ENCODE data around the gene CTNND2.

Gene CTNND2

DNA sequence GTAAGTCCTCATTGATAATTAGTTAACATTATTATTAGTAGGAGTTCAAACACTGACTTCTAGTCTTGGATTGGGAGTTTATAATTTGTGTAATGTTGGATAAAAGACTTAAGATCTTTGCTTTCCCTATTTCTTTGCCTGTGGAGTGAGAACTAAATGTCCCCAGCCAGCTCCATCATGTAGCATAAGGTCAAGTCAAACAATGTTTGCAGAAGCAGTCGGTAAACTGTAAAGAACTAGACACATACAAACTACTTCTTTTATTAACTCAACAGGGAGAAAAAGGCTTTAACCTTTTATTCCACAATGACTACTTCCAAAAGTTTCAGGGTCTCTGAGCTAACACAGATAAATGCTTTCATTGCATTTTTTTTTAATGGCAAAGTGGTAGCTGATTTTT, 192.3 kb downstream of the CTNND2 start:
- no peaks in the 10 kb centered on the region for H3K4me1 ChIP-seq (ENCODE audit: control insufficient read depth in 1 of 2, insufficient read depth in 2 of 2, low read length in 2 of 2)
- H3K27me3 ChIP-seq (ENCODE audit: low read depth, low read length) = no peaks in the 10 kb centered on the region
- H3K27ac ChIP-seq (ENCODE audit: low read length) = no peak overlapping the region
- H3K9me3 ChIP-seq (ENCODE audit: control insufficient read depth in 1 of 2, low read length in 2 of 2) = no peaks in the 10 kb centered on the region
- no peaks in the 10 kb centered on the region for H3K36me3 ChIP-seq (ENCODE audit: control insufficient read depth in 1 of 2, insufficient read depth in 2 of 2, low read length in 2 of 2)
- H3K4me3 ChIP-seq (ENCODE audit: low read depth in 1 of 2, low read length in 2 of 2) = no peak overlapping the region

DNA sequence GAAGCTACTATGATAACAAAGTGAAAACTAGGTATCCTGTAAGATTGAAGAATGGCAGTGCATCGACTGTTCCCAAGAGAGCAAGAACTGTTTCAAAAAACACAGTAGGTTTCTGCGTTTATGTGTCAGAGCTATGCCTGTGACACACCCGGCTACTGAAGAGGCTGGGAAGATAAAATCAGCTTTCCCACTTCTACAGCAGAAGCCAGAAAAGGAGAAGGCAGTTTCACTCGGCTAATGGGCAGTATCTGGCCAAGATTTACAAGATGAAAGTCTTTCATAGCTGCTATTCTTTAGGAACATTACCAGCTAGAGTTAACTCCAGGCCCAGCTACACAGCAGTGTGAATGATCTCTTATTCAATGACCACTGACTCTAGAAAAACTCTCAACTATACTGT, 195.2 kb downstream of the CTNND2 start:
- Histone ChIP-seq H3K4me3 (ENCODE audit: low read depth in 1 of 2, low read length in 2 of 2) (no peak overlapping the region), H3K27me3 (ENCODE audit: low read depth, low read length) (no peaks in the 10 kb centered on the region), H3K9me3 (ENCODE audit: control insufficient read depth in 1 of 2, low read length in 2 of 2) (no peaks in the 10 kb centered on the region), H3K27ac (ENCODE audit: low read length) (no peak overlapping the region), H3K4me1 (ENCODE audit: control insufficient read depth in 1 of 2, insufficient read depth in 2 of 2, low read length in 2 of 2) (no peaks in the 10 kb centered on the region), H3K36me3 (ENCODE audit: control insufficient read depth in 1 of 2, insufficient read depth in 2 of 2, low read length in 2 of 2) (no peaks in the 10 kb centered on the region)

DNA sequence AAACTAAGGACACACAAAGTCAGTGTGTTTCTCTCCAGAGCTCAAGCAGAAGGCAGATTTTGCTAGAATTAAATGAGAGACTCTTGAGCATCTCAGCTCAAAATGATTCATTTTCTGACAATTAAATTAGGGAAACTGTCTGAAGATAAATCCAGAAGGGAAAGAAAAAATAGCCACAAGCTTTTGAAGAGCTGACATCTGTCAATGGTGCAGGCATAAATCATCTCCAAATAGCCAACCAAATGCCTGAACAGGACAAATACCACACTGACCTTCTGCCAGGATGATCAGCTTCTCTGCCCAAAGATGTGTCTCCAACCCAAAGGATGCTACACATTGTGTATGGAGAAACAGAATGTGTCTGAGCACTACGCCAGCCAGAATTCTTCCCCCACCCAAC, 199.3 kb downstream of the CTNND2 start:
- no peaks in the 10 kb centered on the region for H3K4me1 ChIP-seq (ENCODE audit: control insufficient read depth in 1 of 2, insufficient read depth in 2 of 2, low read length in 2 of 2)
- no peaks in the 10 kb centered on the region for H3K36me3 ChIP-seq (ENCODE audit: control insufficient read depth in 1 of 2, insufficient read depth in 2 of 2, low read length in 2 of 2)
- H3K27ac ChIP-seq (ENCODE audit: low read length) = no peak overlapping the region
- H3K4me3 ChIP-seq (ENCODE audit: low read depth in 1 of 2, low read length in 2 of 2) = no peak overlapping the region
- no peaks in the 10 kb centered on the region for H3K27me3 ChIP-seq (ENCODE audit: low read depth, low read length)
- no peaks in the 10 kb centered on the region for H3K9me3 ChIP-seq (ENCODE audit: control insufficient read depth in 1 of 2, low read length in 2 of 2)

DNA sequence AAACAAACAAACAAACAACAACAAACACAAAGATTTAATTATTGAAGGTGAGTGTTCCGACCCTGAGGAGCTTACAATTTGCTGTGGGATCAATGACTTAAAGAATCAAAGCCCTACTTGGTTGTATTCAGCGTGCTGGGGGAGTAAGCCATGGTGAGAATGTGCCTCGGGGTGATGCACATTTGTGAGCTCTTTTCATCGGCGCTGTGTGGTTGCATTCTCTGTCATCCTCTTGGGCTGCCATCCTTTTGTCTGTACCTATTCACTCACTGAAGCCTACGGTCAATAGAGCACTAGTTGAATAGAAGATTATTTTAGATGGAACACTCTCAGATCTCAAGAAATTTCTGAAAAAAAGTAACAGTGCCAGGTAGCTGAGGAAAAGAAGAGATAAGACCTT, 203.9 kb downstream of the CTNND2 start:
- Histone ChIP-seq H3K4me3 (ENCODE audit: low read depth in 1 of 2, low read length in 2 of 2) (no peak overlapping the region), H3K27me3 (ENCODE audit: low read depth, low read length) (no peaks in the 10 kb centered on the region), H3K9me3 (ENCODE audit: control insufficient read depth in 1 of 2, low read length in 2 of 2) (no peaks in the 10 kb centered on the region), H3K27ac (ENCODE audit: low read length) (no peak overlapping the region), H3K36me3 (ENCODE audit: control insufficient read depth in 1 of 2, insufficient read depth in 2 of 2, low read length in 2 of 2) (no peaks in the 10 kb centered on the region), H3K4me1 (ENCODE audit: control insufficient read depth in 1 of 2, insufficient read depth in 2 of 2, low read length in 2 of 2) (no peaks in the 10 kb centered on the region)

DNA sequence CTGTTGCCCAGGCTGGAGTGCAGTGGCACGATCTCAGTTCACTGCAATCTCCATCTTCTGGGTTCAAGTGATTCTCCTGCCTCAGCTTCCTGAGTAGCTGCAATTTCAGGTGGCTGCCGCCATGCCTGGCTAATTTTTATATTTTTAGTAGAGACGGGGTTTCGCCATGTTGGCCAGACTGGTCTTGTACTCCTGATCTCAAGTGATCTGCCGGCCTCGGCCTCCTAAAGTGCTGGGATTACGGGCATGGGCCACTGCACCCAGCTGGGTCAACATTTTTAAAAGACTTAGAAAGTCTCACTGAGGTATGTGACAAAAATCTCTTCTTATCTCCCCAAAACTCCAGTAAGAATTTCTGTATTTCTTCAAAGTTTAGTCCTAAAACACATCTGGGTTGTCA, 211.6 kb downstream of the CTNND2 start:
- H3K27me3 ChIP-seq (ENCODE audit: low read depth, low read length) = no peaks in the 10 kb centered on the region
- H3K27ac ChIP-seq (ENCODE audit: low read length) = no peak overlapping the region
- no peak overlapping the region for H3K4me3 ChIP-seq (ENCODE audit: low read depth in 1 of 2, low read length in 2 of 2)
- no peaks in the 10 kb centered on the region for H3K9me3 ChIP-seq (ENCODE audit: control insufficient read depth in 1 of 2, low read length in 2 of 2)
- H3K4me1 ChIP-seq (ENCODE audit: control insufficient read depth in 1 of 2, insufficient read depth in 2 of 2, low read length in 2 of 2) = no peaks in the 10 kb centered on the region
- H3K36me3 ChIP-seq (ENCODE audit: control insufficient read depth in 1 of 2, insufficient read depth in 2 of 2, low read length in 2 of 2) = no peaks in the 10 kb centered on the region

DNA sequence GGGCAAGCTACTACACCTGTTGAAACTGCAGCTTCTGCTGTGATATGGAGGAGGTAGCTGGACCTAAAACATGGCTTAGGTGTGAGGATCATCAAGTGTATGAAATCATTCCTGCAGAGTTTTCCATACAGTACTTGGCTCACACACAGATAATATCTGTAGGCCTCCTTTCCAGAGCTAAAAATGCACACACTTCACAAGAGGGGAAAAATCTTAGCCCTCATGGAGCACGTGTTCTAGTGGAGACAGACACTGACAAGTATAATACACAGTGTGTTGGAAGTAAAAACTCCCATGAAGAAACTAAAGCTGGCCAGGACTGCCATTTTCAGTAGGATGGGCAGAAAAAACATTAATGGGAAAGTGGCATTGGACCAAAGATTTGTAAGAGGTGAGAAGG, 216.7 kb downstream of the CTNND2 start:
- Histone ChIP-seq H3K4me1 (ENCODE audit: control insufficient read depth in 1 of 2, insufficient read depth in 2 of 2, low read length in 2 of 2) (no peaks in the 10 kb centered on the region), H3K9me3 (ENCODE audit: control insufficient read depth in 1 of 2, low read length in 2 of 2) (no peaks in the 10 kb centered on the region), H3K27ac (ENCODE audit: low read length) (no peak overlapping the region), H3K27me3 (ENCODE audit: low read depth, low read length) (no peaks in the 10 kb centered on the region), H3K36me3 (ENCODE audit: control insufficient read depth in 1 of 2, insufficient read depth in 2 of 2, low read length in 2 of 2) (no peaks in the 10 kb centered on the region), H3K4me3 (ENCODE audit: low read depth in 1 of 2, low read length in 2 of 2) (no peak overlapping the region)

DNA sequence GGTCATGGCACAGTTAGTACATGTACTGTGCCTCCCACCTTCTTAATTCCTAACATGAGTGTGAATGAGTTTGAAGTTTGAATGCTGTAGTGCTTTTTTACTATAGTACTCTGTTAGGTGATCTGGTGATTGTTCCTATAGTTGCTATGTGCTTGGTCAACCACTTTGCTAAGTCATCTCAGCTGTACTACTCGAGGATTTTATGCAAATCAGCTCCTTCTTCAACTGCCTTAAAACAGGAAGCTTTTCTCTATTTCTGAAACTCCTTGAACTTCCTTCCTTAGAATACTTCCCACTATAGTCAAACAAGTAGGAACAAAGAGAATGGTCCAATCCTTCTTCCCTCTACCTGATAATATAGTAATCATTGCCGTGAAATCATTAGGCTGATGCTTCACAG, 219.6 kb downstream of the CTNND2 start:
- Histone ChIP-seq H3K4me3 (ENCODE audit: low read depth in 1 of 2, low read length in 2 of 2) (no peak overlapping the region), H3K4me1 (ENCODE audit: control insufficient read depth in 1 of 2, insufficient read depth in 2 of 2, low read length in 2 of 2) (no peaks in the 10 kb centered on the region), H3K27me3 (ENCODE audit: low read depth, low read length) (no peaks in the 10 kb centered on the region), H3K9me3 (ENCODE audit: control insufficient read depth in 1 of 2, low read length in 2 of 2) (no peaks in the 10 kb centered on the region), H3K36me3 (ENCODE audit: control insufficient read depth in 1 of 2, insufficient read depth in 2 of 2, low read length in 2 of 2) (no peaks in the 10 kb centered on the region), H3K27ac (ENCODE audit: low read length) (no peak overlapping the region)

DNA sequence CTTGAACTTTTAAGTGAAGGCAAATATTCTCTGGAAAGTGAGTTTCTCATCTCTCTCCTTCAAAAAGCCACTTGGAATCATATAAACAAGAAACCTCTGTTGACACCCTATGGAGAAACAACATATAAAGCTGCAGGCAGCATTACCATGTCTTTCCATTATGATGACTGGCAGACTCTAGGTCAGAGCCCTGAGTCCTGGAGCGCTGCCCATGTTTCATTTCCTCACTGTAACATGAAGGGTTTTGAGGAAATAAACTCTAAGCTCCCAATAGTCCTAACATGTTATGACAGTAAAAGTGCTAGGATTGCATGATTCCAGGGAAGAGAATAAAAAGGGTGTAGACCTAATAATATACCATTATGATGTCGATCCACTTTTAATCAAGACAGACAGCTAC, 220.6 kb downstream of the CTNND2 start:
- Histone ChIP-seq H3K27ac (ENCODE audit: low read length) (no peak overlapping the region), H3K27me3 (ENCODE audit: low read depth, low read length) (no peaks in the 10 kb centered on the region), H3K9me3 (ENCODE audit: control insufficient read depth in 1 of 2, low read length in 2 of 2) (no peaks in the 10 kb centered on the region)

DNA sequence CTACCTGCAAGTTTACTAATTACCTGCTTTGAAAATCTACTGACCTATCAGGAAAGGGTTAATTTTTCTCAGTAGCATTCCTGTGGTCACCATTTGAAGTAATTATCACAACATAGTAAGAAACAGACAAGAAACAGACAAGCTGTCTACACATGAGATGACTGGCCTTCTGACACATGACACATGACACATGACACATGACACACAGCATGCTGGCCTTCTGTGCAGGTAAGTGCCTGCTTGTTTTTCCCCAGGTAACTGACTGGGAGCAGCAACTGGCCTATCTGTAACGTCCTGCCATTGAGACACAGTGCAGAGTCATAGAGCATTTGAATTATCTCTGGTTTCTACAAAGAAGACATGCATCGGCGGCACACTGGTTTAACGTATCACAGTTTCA, 222.4 kb downstream of the CTNND2 start:
- Histone ChIP-seq H3K4me3 (ENCODE audit: low read depth in 1 of 2, low read length in 2 of 2) (no peak overlapping the region), H3K27ac (ENCODE audit: low read length) (no peak overlapping the region), H3K36me3 (ENCODE audit: control insufficient read depth in 1 of 2, insufficient read depth in 2 of 2, low read length in 2 of 2) (no peaks in the 10 kb centered on the region), H3K4me1 (ENCODE audit: control insufficient read depth in 1 of 2, insufficient read depth in 2 of 2, low read length in 2 of 2) (no peaks in the 10 kb centered on the region), H3K27me3 (ENCODE audit: low read depth, low read length) (no peaks in the 10 kb centered on the region), H3K9me3 (ENCODE audit: control insufficient read depth in 1 of 2, low read length in 2 of 2) (no peaks in the 10 kb centered on the region)

More for the DNA sequence above, 220.6 kb downstream of the CTNND2 start:
- Histone ChIP-seq H3K4me3 (ENCODE audit: low read depth in 1 of 2, low read length in 2 of 2) (no peak overlapping the region), H3K4me1 (ENCODE audit: control insufficient read depth in 1 of 2, insufficient read depth in 2 of 2, low read length in 2 of 2) (no peaks in the 10 kb centered on the region), H3K36me3 (ENCODE audit: control insufficient read depth in 1 of 2, insufficient read depth in 2 of 2, low read length in 2 of 2) (no peaks in the 10 kb centered on the region)

DNA sequence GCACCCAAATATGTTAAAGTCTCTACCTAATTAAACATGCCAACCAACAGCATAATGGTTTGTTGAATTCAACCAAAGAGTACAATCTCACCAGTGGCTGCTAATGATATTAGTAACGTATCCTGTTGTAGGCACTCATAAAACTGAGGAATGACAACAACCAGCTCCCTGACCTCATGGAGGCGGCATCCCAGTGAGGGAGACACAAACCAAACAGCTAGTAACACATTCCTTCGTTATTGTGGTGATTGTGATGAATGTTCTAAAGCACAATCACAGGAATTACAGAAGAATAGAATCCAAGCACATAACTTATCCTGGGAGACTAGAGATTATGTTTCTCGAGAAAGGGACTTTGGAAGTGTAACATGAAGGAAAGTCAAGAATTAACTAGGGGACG, 224.6 kb downstream of the CTNND2 start:
- no peaks in the 10 kb centered on the region for H3K27me3 ChIP-seq (ENCODE audit: low read depth, low read length)
- H3K36me3 ChIP-seq (ENCODE audit: control insufficient read depth in 1 of 2, insufficient read depth in 2 of 2, low read length in 2 of 2) = no peaks in the 10 kb centered on the region
- no peaks in the 10 kb centered on the region for H3K9me3 ChIP-seq (ENCODE audit: control insufficient read depth in 1 of 2, low read length in 2 of 2)
- no peak overlapping the region for H3K27ac ChIP-seq (ENCODE audit: low read length)
- H3K4me3 ChIP-seq (ENCODE audit: low read depth in 1 of 2, low read length in 2 of 2) = no peak overlapping the region
- H3K4me1 ChIP-seq (ENCODE audit: control insufficient read depth in 1 of 2, insufficient read depth in 2 of 2, low read length in 2 of 2) = no peaks in the 10 kb centered on the region

DNA sequence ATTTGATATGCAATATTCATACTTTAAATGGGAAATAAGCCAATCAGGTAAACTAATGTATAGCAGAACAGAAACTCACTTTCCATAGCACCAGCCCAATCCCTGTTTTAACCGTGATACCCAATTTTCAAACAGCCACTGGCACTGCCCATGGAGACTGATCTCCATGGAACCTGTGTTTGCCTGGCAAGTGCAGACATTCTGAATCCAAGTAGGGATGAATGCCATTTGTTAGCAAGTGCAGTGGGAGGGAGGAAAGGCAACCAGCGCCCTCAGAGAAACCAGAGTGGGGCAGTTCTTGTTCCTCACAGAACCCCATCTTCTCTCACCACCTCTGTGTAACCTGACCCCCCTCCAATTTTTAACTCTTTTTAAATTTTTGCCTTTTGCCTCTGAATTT, 229.1 kb downstream of the CTNND2 start:
- no peak overlapping the region for H3K4me3 ChIP-seq (ENCODE audit: low read depth in 1 of 2, low read length in 2 of 2)
- H3K27ac ChIP-seq (ENCODE audit: low read length) = no peak overlapping the region
- no peaks in the 10 kb centered on the region for H3K27me3 ChIP-seq (ENCODE audit: low read depth, low read length)
- no peaks in the 10 kb centered on the region for H3K36me3 ChIP-seq (ENCODE audit: control insufficient read depth in 1 of 2, insufficient read depth in 2 of 2, low read length in 2 of 2)
- H3K9me3 ChIP-seq (ENCODE audit: control insufficient read depth in 1 of 2, low read length in 2 of 2) = no peaks in the 10 kb centered on the region
- no peaks in the 10 kb centered on the region for H3K4me1 ChIP-seq (ENCODE audit: control insufficient read depth in 1 of 2, insufficient read depth in 2 of 2, low read length in 2 of 2)

DNA sequence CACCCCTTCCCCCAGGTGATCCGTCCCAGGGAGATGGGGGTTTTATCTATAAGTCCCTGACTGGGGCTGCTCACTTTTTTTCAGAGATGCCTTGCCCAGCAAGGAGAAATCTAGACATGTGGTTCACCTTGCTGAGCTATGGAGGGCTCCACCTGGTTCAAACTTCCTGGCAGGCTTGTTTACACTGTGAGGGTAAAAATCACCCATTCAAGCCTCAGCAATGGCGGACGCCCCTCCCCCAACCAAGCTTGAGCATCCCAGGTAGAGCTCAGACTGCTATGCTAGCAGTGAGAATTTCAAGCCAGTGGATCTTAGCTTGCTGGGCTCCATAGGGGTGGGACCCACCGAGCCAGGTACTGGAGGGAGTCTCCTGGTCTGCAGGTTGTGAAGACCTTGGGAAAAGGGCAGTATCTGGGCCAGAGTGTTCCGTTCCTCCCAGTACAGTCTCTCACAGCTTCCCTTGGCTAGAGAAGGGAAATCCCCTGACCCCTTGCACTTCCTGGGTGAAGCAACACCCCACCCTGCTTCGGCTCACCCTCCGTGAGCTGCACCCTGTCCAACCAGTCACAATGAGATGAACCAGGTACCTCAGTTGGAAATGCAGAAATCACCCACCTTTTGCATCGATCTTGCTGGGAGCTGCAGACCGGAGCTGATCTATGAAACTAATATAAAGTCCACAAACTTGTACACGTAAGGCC, 231.7 kb downstream of the CTNND2 start:
- H3K27ac ChIP-seq (ENCODE audit: low read length) = no peak overlapping the region
- H3K36me3 ChIP-seq (ENCODE audit: control insufficient read depth in 1 of 2, insufficient read depth in 2 of 2, low read length in 2 of 2) = no peaks in the 10 kb centered on the region
- no peak overlapping the region for H3K4me3 ChIP-seq (ENCODE audit: low read depth in 1 of 2, low read length in 2 of 2)
- no peaks in the 10 kb centered on the region for H3K27me3 ChIP-seq (ENCODE audit: low read depth, low read length)
- no peaks in the 10 kb centered on the region for H3K4me1 ChIP-seq (ENCODE audit: control insufficient read depth in 1 of 2, insufficient read depth in 2 of 2, low read length in 2 of 2)
- H3K9me3 ChIP-seq (ENCODE audit: control insufficient read depth in 1 of 2, low read length in 2 of 2) = no peaks in the 10 kb centered on the region

Measured in muscle layer of duodenum (tissue), 2 donors.